ENCODE results near the gene KANSL3.

DNA sequence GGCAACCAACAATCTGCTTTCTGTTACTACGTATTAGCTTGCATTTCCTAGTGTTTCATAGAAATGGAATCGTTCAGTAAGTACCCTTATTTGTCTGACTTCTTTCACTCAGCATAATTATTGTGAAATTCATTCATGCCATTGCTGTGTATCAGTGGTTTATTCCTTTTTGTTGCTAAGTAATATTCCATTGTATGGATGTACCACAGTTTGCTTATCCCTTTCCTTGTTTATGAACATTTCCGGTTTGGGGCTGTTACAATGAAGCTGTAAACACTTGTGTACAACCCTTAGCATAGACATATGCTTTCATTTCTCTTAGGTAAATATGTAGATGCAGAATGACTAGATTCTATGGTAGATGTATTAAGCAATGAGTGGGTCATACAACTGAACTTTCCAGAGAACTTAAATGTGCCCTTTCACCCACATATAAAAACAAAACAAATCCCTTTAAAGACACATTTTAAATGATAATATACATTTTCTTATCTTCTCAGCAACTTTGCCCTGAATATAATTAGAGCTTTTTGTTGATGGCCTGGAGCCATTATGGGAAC, 26.3 kb upstream of the KANSL3 start:
- TF ChIP-seq CTCF (IDR thresholded peaks at IDR 0.05) (no peak), POLR2A (IDR thresholded peaks at IDR 0.05) (no peak)
